Upper lobe of left lung (tissue), 4 donors: ENCODE results near the gene ELOVL1.

Experiments
- CTCF ChIP-seq, 6 experiments: fragments of 450-650 bp in 4 of 6; fragments of 200-600 bp in 2 of 6; sonication (generic) in 2 of 6; IDR thresholded peaks; one replicate each; pipeline ENCODE4 v1.5.1; 2016 to 2019; ENCODE audit warnings: antibody characterized with exemption in 6 of 6
- EP300 ChIP-seq, 4 donors: sonication (generic); formaldehyde crosslinking; IDR thresholded peaks; one replicate each; pipeline ENCODE4 v1.5.1; 2017; ENCODE audit warnings: antibody characterized with exemption in 4 of 4, control low read depth in 2 of 4
- POLR2A ChIP-seq, 4 donors: fragments of 450-650 bp; IDR thresholded peaks; one replicate each; pipeline ENCODE4 v1.5.1; 2016 to 2017; ENCODE audit warnings: antibody characterized with exemption in 4 of 4, mild to moderate bottlenecking in 2 of 4
- POLR2AphosphoS5 ChIP-seq, 2 donors: sonication (generic); formaldehyde crosslinking; IDR thresholded peaks; one replicate each; pipeline ENCODE4 v1.5.1; 2017; ENCODE audit warnings: antibody characterized with exemption in 2 of 2

DNA sequence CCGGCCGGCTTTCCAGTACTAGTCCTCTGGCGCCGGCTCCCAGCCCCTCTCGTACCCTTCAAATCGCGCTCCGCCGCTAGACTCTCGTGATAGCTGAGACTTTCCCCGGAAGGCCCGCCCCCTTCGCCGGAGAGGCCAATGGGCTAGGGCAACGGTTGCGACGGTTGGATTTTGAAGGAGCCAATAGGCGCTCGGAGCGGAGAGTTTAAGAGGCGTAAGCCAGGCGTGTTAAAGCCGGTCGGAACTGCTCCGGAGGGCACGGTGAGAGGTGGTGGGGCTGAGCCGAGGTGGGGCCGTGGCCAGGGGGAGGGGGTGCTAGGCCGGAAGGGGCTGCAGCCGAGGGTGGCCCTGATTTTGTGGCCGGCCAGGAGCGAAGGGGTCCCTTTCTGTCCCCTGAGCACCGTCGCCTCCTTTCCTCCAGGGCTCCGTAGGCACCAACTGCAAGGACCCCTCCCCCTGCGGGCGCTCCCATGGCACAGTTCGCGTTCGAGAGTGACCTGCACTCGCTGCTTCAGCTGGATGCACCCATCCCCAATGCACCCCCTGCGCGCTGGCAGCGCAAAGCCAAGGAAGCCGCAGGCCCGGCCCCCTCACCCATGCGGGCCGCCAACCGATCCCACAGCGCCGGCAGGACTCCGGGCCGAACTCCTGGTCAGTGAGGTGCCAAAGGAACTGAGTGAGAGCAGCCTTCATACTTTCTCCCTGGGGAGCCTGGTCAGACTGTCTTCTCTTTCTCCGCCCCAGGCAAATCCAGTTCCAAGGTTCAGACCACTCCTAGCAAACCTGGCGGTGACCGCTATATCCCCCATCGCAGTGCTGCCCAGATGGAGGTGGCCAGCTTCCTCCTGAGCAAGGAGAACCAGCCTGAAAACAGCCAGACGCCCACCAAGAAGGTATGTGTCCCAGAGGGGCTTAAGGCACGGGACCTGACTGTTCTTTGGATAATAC, 8.8 kb downstream of the ELOVL1 start, which contains the start of gene CDC20:
- TF ChIP-seq CTCF (IDR thresholded peaks at IDR 0.05) (no peak), POLR2AphosphoS5 (IDR thresholded peaks at IDR 0.05) (peak in 1 of 2 donors; percentile 3), POLR2A (IDR thresholded peaks at IDR 0.05) (peak in 1 of 4 donors; percentile 9), EP300 (IDR thresholded peaks at IDR 0.05) (no peak)
